Neuronal stem cell (in vitro differentiated cells): Measurements from ENCODE around the gene MAG. TPM values are rescaled to one million over a fixed set of nuclear protein-coding genes. Genes with fewer than 3 reads are reported as not detected.
A peak's percentile ranks its signal among the peaks of the same experiment; 100 is the strongest.

Experiments
- DNase-seq: peaks from one replicate; pipeline ENCODE4 v3.0.0-alpha.2; 2013; ENCODE audit warnings: low spot score
- H2AFZ ChIP-seq: one replicate; pipeline ENCODE4 v1.6.1; 2013; ENCODE audit warnings: mild to moderate bottlenecking, low read length, inconsistent platforms
- H2AK5ac ChIP-seq: 2 replicates; pipeline ENCODE4 v1.6.1; 2013; ENCODE audit warnings: low read depth, mild to moderate bottlenecking, inconsistent platforms, low read length, moderate library complexity, mixed read lengths
- H2BK120ac ChIP-seq: 2 replicates; pipeline ENCODE4 v1.6.1; 2013; ENCODE audit warnings: low read depth, mild to moderate bottlenecking, inconsistent platforms, low read length, moderate library complexity, mixed read lengths
- H2BK12ac ChIP-seq: one replicate; pipeline ENCODE4 v1.6.1; 2013; ENCODE audit warnings: low read length, inconsistent platforms
- H2BK15ac ChIP-seq: 2 replicates; pipeline ENCODE4 v1.6.1; 2013; ENCODE audit warnings: mild to moderate bottlenecking, low read length, inconsistent platforms, mixed read lengths
- H2BK5ac ChIP-seq: one replicate; pipeline ENCODE4 v1.6.1; 2013; ENCODE audit warnings: inconsistent platforms, mild to moderate bottlenecking, low read length, moderate library complexity
- H3K14ac ChIP-seq: one replicate; pipeline ENCODE4 v1.6.1; 2013; ENCODE audit warnings: low read length, inconsistent platforms
- H3K18ac ChIP-seq: 2 replicates; pipeline ENCODE4 v1.6.1; 2013; ENCODE audit warnings: low read length, inconsistent platforms
- H3K23ac ChIP-seq: 2 replicates; pipeline ENCODE4 v1.6.1; 2013; ENCODE audit warnings: low read depth, mild to moderate bottlenecking, mixed read lengths, low read length, inconsistent platforms; ENCODE audit not compliant: poor library complexity
- H3K27ac ChIP-seq: replicated peaks from 3 replicates; pipeline ENCODE4 v1.5.1; 2013; ENCODE audit warnings: low read length, inconsistent platforms
- H3K27me3 ChIP-seq, 3 experiments: 2 replicates each; pipeline ENCODE4 v1.6.1; 2013; ENCODE audit warnings: low read length in 3 of 3, mild to moderate bottlenecking in 2 of 3, inconsistent platforms in 1 of 3, low read depth in 1 of 3, mixed read lengths in 1 of 3, moderate library complexity in 1 of 3; ENCODE audit not compliant: control insufficient read depth in 3 of 3, insufficient read depth in 3 of 3
- H3K36me3 ChIP-seq, 2 donors: replicated peaks in 1 of 2; 2 replicates each; pipeline ENCODE4 v1.6.1; 2013; ENCODE audit warnings: low read length in 2 of 2; ENCODE audit not compliant: control insufficient read depth in 2 of 2, insufficient read depth in 2 of 2
- H3K4ac ChIP-seq: 2 replicates; pipeline ENCODE4 v1.6.1; 2013; ENCODE audit warnings: inconsistent platforms, mild to moderate bottlenecking, low read length, moderate library complexity
- H3K4me1 ChIP-seq, 2 donors: 1 replicate in 1 of 2; 2 replicates in 1 of 2; pipeline ENCODE4 v1.6.1; 2013; ENCODE audit warnings: low read length in 2 of 2, low read depth in 1 of 2; ENCODE audit not compliant: control insufficient read depth in 2 of 2, insufficient read depth in 1 of 2
- H3K4me2 ChIP-seq: one replicate; pipeline ENCODE4 v1.6.1; 2013; ENCODE audit warnings: mild to moderate bottlenecking, low read length, inconsistent platforms; ENCODE audit not compliant: insufficient read depth, poor library complexity, severe bottlenecking
- H3K4me3 ChIP-seq, 2 donors: 2 replicates each; pipeline ENCODE4 v1.5.1; 2013; ENCODE audit warnings: low read length in 2 of 2, mild to moderate bottlenecking in 2 of 2, inconsistent platforms in 1 of 2, moderate library complexity in 1 of 2
- H3K79me1 ChIP-seq: one replicate; pipeline ENCODE4 v1.6.1; 2013; ENCODE audit warnings: low read depth, mild to moderate bottlenecking, inconsistent platforms, low read length, moderate library complexity
- H3K9ac ChIP-seq: one replicate; pipeline ENCODE4 v1.6.1; 2013; ENCODE audit warnings: mild to moderate bottlenecking, low read depth, low read length, inconsistent platforms; ENCODE audit not compliant: poor library complexity
- H3K9me3 ChIP-seq, 2 donors: replicated peaks in 1 of 2; 2 replicates each; pipeline versions ENCODE3 to v1.6.1; 2013; ENCODE audit warnings: low read length in 2 of 2, mild to moderate bottlenecking in 2 of 2, inconsistent platforms in 1 of 2, low read depth in 1 of 2, mixed read lengths in 1 of 2, moderate library complexity in 1 of 2; ENCODE audit not compliant: control insufficient read depth in 2 of 2, insufficient read depth in 1 of 2
- H4K8ac ChIP-seq: one replicate; pipeline ENCODE4 v1.6.1; 2013; ENCODE audit warnings: low read depth, mild to moderate bottlenecking, inconsistent platforms, low read length, moderate library complexity
- H4K91ac ChIP-seq: one replicate; pipeline ENCODE4 v1.6.1; 2013; ENCODE audit warnings: low read length, low read depth, mild to moderate bottlenecking, inconsistent platforms; ENCODE audit not compliant: poor library complexity
- WGBS, 2 donors: extraction: QIAGEN DNeasy Blood & Tissue Kit; methylation state at CpG; one replicate each; pipeline ENCODE4 v1.1.7; 2013; ENCODE audit warnings: missing lambda C conversion rate in 2 of 2, mixed read lengths in 1 of 2; ENCODE audit not compliant: insufficient read length in 2 of 2, insufficient replicate concordance in 1 of 2; ENCODE audit errors: extremely low coverage in 2 of 2; 5-methylcytosine and 5-hydroxymethylcytosine counted together
- polyA plus RNA-seq, 2 experiments: library from polyadenylated mRNA; stranded (reverse); fragments of 200-250 nt; gene quantifications; one replicate each; pipeline ENCODE4 v1.2.3, GENCODE V29; 2013

MAG gene
- polyA plus RNA-seq (2013, experiment 1 of 2): not detected
- polyA plus RNA-seq (2013, experiment 2 of 2): not detected

DNA sequence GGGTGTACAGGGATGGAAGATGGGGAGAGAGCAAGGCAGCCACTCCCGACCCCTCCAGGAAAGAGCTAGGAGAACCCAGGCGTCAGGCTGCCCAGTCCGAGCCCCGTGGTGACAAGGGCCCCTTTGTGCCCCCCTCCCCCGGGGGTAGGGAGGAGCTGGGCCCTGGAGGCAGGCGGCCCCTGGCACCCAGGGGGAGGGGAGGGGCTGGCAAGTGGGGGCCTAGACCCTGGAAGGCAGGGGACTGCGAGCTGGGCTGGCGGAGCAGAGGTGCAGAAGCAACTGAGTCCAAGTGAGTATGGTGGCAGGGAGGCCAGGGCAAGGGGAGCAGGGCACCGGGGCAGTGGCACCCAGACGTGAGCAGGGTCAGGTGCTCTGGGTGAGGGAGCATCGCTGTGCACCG is at the start of gene MAG:
Gene MAG, plus strand, starts transcription at position 246 of the 400 bp plus-strand sequence. CDS start 3,248 bp downstream, outside the sequence.
- Histone ChIP-seq H3K4me1 (peaks cover 0 to 19% of the 10 kb centered on the region in 2 donors), H3K4me2 (no peak within 1 kb of the TSS), H3K23ac (peak within 1 kb of the TSS; percentile 81), H2AK5ac (peak within 1 kb of the TSS; percentile 90), H3K14ac (peak within 1 kb of the TSS; percentile 77), H3K36me3 (no peaks in the 10 kb centered on the region), H3K9me3 (no peaks in the 10 kb centered on the region), H4K91ac (peak within 1 kb of the TSS; percentile 17), H2BK15ac (peak within 1 kb of the TSS; percentile 45), H3K79me1 (peaks cover 2% of the 10 kb centered on the region), H3K18ac (peak within 1 kb of the TSS; percentile 83), H3K9ac (peak within 1 kb of the TSS; percentile 44), H3K4me3 (peak within 1 kb of the TSS in 1 of 2 donors; percentile 42), H2BK5ac (no peak within 1 kb of the TSS), H4K8ac (no peak within 1 kb of the TSS), H2BK12ac (peak within 1 kb of the TSS; percentile 78), H3K27ac (no peak within 1 kb of the TSS), H3K27me3 (peaks cover 0 to 23% (median 0%) of the 10 kb centered on the region in 3 experiments), H2BK120ac (no peak within 1 kb of the TSS), H2AFZ (no peak within 1 kb of the TSS), H3K4ac (no peak within 1 kb of the TSS)
- DNase-seq: no peak
- WGBS, 2 donors: no CpG with 5 or more reads among the region's 12 CpGs

GRCh38 chr19:35246466-35247092 is 45.4 kb upstream of the MAG start:
- no peak for DNase-seq
- Histone ChIP-seq H2BK5ac (no peak overlapping the region), H4K8ac (no peak overlapping the region), H2BK12ac (no peak overlapping the region), H3K18ac (no peak overlapping the region), H3K4me2 (no peak overlapping the region), H2AK5ac (no peak overlapping the region), H3K9ac (no peak overlapping the region), H2BK120ac (no peak overlapping the region), H3K4me1 (peaks cover 0 to 9% of the 10 kb centered on the region in 2 donors), H4K91ac (no peak overlapping the region), H3K27ac (no peak overlapping the region), H3K27me3 (peaks cover 0 to 33% (median 0%) of the 10 kb centered on the region in 3 experiments), H3K4me3 (no peak overlapping the region), H3K4ac (no peak overlapping the region), H2AFZ (no peak overlapping the region), H3K36me3 (peaks cover 11 to 16% of the 10 kb centered on the region in 2 donors), H3K23ac (no peak overlapping the region), H3K9me3 (peaks cover 0 to 7% of the 10 kb centered on the region in 2 donors), H2BK15ac (no peak overlapping the region), H3K14ac (no peak overlapping the region), H3K79me1 (peaks cover 9% of the 10 kb centered on the region)
- WGBS, 2 donors: no CpG with 5 or more reads among the region's 4 CpGs

- Histone ChIP-seq H2AK5ac (no peak overlapping the region), H2BK120ac (peak overlapping the region; percentile 99), H2BK12ac (no peak overlapping the region), H3K79me1 (peaks cover 9% of the 10 kb centered on the region), H3K4me3 (peak overlapping the region; percentile 93 to 96), H3K4me1 (peaks cover 0 to 9% of the 10 kb centered on the region in 2 donors), H4K8ac (no peak overlapping the region), H3K23ac (peak overlapping the region; percentile 87), H3K27ac (peak overlapping the region; percentile 84), H3K27me3 (peaks cover 0 to 33% (median 0%) of the 10 kb centered on the region in 3 experiments), H3K14ac (peak overlapping the region; percentile 27), H3K9ac (no peak overlapping the region), H2BK15ac (peak overlapping the region; percentile 25), H2AFZ (peak overlapping the region; percentile 100), H4K91ac (no peak overlapping the region), H3K9me3 (peaks cover 0 to 7% of the 10 kb centered on the region in 2 donors), H3K36me3 (peaks cover 11 to 19% of the 10 kb centered on the region in 2 donors), H3K18ac (peak overlapping the region; percentile 80), H2BK5ac (peak overlapping the region; percentile 84), H3K4ac (no peak overlapping the region), H3K4me2 (peak overlapping the region; percentile 72)
- no CpG with 5 or more reads among the region's 42 CpGs for WGBS, 2 donors
- peak; percentile 88 for DNase-seq
Observed at GRCh38 chr19:35247526-35248309, 44.2 kb upstream of the MAG start.
